Cardiac fibroblast (primary cell): Measurements from ENCODE around the gene MEF2B.

Experiments
- DNase-seq, 2 donors: peaks; one replicate each; pipeline versions ENCODE4 v3.0.0 to v3.0.0-alpha.2; 2010; ENCODE audit warnings: low read depth in 2 of 2
- H3K4me3 ChIP-seq, 2 donors: replicated peaks in 1 of 2; 1 replicate in 1 of 2; 2 replicates in 1 of 2; pipeline ENCODE4 v1.5.1; 2011; ENCODE audit warnings: low read depth in 2 of 2, low read length in 2 of 2, mild to moderate bottlenecking in 2 of 2, moderate library complexity in 1 of 2
- TF ChIP-seq, protein P1 (sequence below): IDR thresholded peaks from one replicate; pipeline ENCODE4 v1.5.1; 2011; ENCODE audit warnings: low read depth, mild to moderate bottlenecking, low read length, inconsistent platforms

The MEF2B gene

GRCh38 chr19:19167612-19168011 is 2.5 kb downstream of the MEF2B start:
- DNase-seq: no peak
- TF ChIP-seq, protein P1, sequence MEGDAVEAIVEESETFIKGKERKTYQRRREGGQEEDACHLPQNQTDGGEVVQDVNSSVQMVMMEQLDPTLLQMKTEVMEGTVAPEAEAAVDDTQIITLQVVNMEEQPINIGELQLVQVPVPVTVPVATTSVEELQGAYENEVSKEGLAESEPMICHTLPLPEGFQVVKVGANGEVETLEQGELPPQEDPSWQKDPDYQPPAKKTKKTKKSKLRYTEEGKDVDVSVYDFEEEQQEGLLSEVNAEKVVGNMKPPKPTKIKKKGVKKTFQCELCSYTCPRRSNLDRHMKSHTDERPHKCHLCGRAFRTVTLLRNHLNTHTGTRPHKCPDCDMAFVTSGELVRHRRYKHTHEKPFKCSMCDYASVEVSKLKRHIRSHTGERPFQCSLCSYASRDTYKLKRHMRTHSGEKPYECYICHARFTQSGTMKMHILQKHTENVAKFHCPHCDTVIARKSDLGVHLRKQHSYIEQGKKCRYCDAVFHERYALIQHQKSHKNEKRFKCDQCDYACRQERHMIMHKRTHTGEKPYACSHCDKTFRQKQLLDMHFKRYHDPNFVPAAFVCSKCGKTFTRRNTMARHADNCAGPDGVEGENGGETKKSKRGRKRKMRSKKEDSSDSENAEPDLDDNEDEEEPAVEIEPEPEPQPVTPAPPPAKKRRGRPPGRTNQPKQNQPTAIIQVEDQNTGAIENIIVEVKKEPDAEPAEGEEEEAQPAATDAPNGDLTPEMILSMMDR: no peak

DNA sequence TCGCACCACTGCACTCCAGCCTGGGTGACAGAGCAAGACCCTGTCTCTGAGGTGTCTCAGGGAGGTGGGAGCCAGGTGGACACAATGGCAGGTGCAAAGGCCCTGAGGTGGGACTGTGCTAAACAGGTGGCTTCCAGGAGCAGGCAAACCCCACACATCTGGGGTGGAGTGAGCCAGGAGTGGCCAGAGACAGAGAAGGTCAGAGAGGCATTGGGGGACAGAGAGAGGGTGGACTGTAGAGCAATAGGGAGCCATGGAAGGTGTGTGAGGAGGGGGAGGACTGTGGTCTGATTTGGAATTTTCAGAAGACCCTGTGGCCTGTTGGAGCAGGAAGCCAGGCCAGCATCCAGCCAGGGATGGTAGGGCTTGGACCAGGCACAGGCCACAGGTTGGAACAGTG is 4.7 kb downstream of the MEF2B start:
- no peak for DNase-seq
- H3K4me3 ChIP-seq: no peak overlapping the region
- TF ChIP-seq, protein P1: no peak

More at GRCh38 chr19:19167612-19168011, 2.5 kb downstream of the MEF2B start:
- no peak overlapping the region for H3K4me3 ChIP-seq

- H3K4me3 ChIP-seq: no peak overlapping the region
- TF ChIP-seq, protein P1: no peak
- no peak for DNase-seq
These were observed 7.6 kb downstream of the MEF2B start for GRCh38 chr19:19162495-19162894.

DNA sequence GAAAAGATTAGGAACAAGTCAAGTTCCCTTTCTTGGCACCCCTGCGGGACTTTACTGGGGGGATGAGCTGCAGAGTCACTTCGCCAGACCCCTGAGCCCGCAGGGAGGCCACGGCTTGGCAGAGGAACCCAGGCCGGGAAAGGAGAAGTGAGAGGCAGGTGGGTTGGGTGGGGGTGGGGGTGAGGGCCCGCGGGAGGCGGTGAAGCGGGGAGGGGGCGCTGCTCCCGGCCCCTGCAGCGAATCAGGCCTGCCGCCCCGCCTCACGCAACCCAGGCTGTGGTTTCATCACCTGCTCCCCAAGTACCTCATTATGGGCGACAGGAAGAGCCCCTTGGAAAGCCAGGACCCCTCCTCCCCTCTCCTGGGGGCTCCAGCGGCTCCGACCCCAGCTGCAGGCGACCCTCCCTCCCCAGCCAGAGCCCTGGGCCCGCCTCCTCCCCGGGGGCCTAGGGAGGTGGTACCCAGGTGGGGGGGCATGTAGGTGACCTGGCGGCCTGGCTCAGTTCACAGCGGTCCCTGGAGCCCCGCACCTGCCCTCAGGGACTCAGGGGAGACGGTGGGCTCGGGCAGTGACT is 9.5 kb downstream of the MEF2B start:
- DNase-seq: no peak
- TF ChIP-seq, protein P1: no peak
- no peak overlapping the region for H3K4me3 ChIP-seq

- TF ChIP-seq, protein P1: no peak
- H3K4me3 ChIP-seq: no peak overlapping the region
- DNase-seq: no peak
These were observed 10.5 kb downstream of the MEF2B start for GRCh38 chr19:19159534-19159933.

DNA sequence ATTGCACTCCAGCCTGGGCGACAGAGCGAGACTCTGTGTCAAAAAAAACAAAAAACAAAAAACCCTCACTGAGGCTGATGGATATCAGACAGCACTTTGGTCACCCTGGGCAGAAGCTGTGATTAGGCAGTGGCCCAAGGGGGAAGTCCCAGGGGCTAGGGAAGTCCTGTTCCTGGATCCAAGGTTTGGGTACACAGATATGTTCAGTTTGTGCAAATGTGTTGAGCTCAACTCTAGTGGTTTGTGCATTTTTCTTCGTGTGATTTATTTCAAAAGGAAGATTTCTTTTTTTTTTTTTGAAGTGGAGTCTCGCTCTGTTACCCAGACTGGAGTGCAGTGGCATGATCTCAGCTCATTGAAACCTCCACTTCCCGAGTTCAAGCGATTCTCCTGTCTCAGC is 12.3 kb downstream of the MEF2B start:
- TF ChIP-seq, protein P1: no peak
- H3K4me3 ChIP-seq: no peak overlapping the region
- no peak for DNase-seq
